Measurements from ENCODE around the gene TUBGCP6.
"Not testable (repeated sequence)": the region's sequence is repeated elsewhere in the genome, so short reads cannot be mapped to it uniquely, and the experiment has no call there.

TUBGCP6 gene

DNA sequence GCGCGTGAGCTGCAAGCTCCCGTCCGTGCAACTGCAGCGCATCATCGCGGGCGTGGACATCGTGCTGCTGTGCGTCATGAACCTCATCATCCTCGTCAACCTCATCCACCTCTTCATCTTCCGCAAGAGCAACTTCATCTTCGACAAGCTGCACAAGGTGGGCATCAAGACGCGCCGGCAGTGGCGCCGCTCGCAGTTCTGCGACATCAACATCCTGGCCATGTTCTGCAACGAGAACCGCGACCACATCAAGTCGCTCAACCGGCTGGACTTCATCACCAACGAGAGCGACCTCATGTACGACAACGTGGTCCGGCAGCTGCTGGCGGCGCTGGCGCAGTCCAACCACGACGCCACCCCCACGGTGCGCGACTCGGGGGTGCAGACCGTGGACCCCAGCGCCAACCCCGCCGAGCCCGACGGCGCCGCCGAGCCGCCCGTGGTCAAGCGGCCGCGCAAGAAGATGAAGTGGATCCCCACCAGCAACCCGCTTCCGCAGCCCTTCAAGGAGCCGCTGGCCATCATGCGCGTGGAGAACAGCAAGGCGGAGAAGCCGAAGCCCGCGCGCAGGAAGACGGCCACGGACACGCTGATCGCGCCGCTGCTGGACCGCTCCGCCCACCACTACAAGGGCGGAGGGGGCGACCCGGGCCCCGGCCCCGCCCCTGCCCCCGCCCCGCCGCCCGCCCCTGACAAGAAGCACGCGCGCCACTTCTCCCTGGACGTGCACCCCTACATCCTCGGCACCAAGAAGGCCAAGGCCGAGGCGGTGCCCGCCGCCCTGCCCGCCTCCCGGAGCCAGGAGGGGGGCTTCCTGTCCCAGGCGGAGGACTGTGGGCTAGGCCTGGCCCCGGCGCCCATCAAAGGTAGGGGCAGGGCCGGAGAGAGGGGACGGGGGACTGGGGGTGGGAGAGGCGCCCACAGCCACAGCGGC lies 67.0 kb downstream of the TUBGCP6 start:
- DNase-seq: no peak

DNA sequence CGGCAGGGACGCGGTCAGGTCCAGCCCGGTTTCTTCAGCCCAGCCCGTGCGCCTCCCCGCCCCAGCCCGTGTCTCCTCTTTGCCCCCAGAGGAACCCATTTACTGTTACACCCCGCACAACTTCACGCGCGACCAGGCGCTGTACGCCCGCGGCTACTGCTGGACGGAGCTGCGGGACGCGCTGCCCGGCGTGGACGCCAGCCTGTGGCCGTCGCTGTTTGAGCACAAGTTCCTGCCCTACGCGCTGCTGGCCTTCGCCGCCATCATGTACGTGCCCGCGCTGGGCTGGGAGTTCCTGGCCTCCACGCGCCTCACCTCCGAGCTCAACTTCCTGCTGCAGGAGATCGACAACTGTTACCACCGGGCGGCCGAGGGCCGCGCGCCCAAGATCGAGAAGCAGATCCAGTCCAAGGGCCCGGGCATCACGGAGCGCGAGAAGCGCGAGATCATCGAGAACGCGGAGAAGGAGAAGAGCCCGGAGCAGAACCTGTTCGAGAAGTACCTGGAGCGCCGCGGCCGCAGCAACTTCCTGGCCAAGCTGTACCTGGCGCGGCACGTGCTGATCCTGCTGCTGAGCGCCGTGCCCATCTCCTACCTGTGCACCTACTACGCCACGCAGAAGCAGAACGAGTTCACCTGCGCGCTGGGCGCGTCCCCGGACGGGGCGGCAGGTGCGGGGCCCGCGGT lies 67.8 kb downstream of the TUBGCP6 start:
- DNase-seq: no peak

DNA sequence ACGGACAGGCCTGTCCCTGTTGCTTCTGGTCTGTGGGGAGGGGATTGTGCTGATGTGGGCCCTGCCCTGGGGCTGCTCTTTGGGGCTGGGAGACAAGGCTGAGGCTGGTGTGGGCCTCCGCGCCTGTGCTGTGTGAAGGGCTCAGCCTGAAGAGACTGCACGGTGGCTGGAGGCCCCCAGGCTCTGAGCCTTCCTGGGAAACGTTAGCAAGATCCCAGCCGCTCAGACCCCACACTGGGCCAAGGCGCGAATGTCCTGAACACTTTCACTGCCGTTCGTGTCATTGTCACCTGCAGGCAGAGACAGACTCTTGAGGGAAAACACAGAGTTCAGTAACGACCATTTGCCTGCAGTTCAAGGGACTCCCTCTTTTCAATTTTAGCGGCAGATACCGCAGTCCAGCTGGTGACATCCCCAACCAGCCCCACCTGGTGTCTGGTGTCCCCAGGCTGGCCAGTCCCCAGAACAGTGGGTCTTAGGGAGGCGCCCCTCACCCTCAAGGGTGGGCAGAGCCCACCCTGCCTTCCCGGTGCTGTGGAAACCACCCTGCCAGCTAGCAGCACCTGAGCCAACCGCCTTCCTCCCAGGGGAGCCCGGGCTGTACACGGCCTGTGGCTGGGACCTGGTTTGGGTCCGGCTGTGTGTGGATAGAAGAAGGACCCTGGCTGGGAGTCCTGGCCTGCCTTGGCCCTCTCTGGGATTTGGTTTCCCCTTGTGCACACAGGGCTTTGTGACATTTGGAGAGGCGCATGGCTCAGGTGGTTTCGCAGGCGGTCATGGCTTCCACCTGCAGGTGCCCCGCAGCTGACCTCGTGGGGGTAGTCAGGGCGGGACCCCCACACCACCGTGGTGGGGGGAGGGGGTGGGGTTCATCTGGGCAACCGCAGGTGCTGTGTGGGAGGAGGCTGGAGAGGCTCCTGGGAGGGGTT lies 68.6 kb downstream of the TUBGCP6 start:
- DNase-seq: no peak

DNA sequence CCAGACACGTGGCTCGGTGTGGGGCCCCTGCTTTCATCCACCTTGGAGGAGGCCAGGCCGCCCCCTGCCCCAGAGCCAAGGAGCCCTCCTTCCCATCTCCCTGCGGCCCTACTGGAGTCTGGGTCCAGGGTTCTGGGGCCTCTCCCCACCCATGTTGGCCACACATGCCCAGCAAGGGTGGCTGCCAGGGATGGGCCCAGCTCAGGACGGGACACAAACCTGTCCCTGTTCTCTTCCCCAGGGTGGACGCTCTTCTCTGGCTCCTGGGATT lies 69.7 kb downstream of the TUBGCP6 start:
- no peak for DNase-seq

DNA sequence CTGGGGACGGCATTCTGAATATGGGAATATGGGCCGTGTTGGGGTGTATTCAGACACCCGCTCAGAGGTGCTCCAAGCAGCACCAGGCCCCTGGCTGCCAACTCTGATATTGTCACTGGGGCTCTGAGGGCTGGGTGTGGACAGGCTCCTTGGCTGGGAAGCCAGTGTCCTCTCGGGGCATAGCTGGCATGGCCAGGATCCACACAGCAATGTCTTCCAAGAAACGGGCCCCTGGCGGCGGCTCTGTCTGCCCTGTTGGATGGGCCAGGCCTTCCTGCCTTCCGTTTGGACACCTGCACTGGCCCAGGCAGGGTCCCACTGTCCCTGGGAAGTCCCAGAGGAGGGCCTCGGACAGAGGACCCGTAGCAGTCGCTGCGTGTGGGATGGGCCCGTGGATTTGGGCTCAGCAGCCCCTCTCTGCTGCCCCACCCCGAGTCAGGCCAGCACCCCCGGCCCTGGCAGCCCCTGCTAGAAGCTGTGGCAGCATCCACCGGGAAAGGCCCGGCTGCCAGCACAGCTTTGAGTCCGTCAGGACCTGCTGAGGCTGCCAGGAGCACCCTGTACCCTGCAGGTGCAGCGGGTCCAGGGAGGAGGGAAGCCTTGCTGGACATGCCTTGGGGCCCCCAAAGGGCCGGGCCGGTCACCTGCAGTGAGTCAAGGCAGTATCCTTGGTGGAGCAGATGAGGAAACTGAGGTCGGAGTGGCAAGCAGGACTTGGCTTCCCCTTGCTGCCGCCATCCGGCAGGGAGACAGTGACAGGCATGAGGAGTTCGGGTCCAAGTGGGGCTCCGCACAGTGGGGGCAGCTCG lies 70.2 kb downstream of the TUBGCP6 start:
- no peak for DNase-seq

DNA sequence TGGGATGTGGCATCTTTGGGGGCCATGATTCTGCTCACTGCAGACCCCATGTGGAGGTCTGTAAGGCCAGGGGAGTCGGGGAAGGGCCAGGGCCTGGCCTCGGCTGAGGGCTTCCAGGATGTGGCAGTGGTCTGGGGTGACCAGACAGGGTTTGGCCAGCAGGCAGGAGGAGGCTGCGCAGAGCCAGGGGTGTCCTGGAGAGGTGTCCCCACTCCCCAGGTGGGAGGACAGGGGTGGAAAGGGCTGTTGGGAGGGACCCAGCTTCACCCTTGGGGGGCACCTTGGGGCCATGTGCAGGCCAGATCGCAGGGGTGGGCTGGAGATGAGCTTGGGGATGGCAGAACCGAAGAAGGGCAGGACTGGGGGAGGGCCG lies 70.9 kb downstream of the TUBGCP6 start:
- no peak for DNase-seq

DNA sequence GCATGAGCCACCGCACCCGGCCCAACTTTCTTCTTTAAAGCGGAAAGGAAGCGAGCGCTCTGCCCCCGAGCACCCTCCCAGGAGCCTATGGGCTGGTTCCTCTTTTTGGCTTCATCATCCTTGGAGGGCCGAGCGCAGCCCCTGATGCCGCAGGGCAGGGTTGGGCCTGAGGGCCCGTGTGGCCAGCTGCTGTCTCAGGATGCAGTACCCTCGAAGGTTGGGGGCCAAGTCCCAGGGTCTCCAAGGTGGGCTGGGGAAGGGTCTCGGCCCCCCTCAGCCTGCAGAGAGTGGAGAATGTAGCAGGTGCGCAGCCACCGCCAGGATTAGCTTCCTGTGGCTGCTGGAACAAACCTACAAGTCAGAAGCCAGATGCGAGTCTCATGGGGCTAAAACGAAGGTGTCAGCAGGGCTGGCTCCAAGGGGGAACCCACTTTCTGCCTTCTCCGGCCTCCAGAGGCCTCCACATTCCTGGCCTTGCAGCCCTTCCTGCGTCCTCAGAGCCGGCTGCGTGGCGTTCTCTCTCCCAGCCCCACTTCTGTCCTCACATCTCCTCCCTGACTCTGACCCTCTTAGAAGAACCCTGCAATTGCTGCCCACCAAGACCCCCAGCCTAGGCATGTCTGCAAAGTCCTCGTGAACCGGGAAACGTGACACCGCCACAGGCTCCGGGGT lies 71.4 kb downstream of the TUBGCP6 start:
- no peak for DNase-seq

DNA sequence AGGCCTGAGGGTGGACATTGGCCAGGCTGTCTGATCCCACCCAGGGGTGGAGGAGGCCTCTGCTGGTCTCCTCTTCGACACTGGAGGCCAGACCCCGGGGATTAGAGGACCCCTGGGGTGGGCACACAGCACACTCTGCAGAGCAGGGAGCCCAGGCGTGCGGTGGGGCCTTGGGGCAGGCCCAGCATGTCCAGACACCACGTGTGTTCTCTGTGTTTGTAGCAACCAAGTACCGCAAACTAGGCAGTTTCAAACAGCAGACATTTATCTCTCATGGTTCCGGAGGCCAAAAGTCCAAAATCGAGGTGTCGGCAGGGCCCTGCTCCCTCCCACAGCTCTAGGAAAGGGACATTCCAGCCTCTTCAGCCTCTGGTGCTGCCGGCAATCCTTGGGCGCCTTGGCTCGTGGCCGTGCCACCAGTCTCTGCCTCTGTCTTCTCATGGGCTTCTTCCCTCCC lies 72.8 kb downstream of the TUBGCP6 start:
- no peak for DNase-seq

DNA sequence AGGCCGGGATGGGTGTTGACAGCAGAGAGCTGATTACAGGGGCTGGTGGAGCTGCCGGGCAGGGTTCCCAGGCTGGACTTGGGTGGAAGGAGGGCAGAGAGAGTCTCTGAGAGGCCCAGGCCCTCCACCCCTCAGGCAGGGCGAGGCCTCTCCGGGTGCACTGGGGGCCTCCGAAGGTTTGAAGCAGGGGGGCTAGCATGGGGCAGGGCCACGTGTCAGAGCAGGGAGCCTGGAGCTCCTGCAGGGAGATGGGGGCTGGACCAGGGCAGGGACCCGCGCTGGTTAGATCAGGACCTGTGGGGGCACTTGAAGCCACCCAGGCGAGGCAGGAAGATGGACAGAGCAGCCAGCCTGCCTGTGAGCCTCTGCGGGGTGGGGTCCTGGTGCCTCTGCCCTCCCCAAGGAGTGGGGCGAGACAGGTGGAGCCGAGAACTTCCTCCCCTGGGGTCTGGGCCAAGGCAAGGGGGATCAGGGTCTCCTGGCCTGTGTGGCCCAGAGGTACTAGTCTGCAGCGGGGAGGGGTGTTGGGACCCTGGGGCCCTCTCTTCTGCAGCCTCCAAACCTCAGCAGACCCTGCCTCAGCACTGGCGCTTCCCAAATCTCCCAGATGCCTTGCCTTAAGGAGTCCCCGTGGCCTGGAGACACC lies 73.4 kb downstream of the TUBGCP6 start:
- no peak for DNase-seq

DNA sequence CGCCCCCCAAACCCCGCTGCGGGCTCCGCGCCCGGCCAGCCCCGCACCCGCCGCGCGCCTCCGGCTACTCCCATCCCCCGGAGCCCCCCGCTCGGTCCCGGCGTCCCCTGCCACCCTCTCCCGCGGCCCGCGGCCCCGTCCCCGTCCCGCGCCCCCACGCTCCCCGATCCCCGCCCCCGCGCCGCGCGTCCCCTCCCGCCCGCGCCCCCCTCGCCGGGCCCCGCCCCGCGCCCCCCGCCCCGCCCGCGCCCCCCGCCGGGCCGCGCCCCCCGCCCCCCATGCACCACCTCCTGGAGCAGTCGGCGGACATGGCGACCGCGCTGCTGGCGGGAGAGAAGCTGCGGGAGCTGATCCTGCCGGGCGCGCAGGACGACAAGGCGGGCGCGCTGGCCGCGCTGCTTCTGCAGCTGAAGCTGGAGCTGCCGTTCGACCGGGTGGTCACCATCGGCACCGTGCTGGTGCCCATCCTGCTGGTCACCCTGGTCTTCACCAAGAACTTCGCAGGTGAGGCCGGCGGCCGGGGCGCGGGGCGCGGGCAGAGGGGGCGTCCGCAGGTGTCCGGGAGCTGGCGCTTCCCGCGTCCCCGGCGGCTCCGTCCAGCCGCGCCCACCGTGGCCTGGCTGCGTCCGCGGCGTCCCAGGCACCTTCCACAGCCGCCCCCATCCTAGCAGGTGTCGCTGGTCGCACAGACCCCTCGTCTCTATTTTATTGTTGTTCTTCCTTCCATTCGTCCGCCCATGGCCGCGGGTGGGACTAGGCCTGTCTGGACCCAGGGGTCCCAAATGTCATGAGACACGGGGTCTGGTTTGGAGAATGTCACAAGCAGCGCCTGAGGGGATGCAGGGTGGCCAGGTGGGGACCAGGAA lies 74.1 kb downstream of the TUBGCP6 start, which contains the start of gene PANX2:
Gene PANX2, plus strand, starts transcription at position 279 of the 866 bp plus-strand sequence. Its CDS starts 0 bp downstream, at position 279.
- no peak for DNase-seq

DNA sequence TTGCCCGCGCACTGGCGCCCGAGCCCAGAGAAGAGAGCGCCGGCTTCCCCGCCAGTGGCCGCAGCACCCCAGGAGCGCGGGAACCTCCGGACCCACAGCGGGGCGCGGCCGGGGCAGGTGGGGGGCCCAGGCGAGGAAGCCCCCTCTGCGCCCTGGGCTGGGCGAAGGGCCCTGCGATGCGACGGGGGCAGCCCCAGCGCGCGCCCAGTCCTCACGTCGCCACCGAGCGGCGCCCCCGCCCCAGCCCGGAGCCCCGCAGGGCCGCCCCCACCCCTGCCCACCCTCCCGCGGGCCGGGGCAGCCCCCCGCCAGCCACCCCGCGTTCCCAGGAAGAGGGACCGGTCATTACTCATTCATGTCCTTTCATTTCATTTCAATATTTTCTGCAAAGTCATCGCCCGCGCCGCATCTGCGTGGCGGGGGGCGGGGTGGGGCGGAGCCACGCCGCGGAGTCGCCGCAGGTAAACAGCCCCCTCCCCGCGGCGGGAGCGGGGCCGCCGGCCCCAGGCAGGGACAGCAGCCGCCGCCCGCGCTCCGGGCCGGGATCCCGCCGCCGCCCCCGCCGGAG lies 75.0 kb downstream of the TUBGCP6 start:
- no peak for DNase-seq

DNA sequence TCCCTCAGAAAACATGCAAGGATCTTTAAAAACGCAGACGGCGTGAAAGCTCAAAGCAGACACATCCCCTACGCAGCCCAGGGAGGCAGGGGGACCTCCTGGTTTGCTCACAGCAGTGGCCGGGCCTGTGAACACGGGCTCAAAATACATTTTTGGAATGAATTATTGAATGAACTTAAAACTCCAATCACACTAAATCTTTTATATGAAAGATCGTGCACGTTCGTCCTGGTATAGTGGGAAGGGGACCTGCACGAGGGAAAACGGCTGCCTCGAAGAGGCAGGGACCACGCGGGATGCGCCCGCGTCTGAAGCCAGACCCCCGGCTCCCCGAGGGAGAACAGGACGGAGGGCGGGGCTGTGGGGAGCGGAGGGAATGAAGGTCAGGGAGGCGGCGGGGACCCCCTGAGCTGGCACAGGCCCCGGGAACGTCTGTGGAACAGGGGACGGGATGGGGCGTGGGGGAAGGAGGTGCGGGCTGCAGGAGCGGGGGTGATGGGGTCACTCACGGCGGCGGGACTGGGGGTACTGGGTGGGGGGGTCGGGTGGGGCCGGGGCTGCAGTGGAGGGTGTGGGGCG lies 75.6 kb downstream of the TUBGCP6 start:
- no peak for DNase-seq

DNA sequence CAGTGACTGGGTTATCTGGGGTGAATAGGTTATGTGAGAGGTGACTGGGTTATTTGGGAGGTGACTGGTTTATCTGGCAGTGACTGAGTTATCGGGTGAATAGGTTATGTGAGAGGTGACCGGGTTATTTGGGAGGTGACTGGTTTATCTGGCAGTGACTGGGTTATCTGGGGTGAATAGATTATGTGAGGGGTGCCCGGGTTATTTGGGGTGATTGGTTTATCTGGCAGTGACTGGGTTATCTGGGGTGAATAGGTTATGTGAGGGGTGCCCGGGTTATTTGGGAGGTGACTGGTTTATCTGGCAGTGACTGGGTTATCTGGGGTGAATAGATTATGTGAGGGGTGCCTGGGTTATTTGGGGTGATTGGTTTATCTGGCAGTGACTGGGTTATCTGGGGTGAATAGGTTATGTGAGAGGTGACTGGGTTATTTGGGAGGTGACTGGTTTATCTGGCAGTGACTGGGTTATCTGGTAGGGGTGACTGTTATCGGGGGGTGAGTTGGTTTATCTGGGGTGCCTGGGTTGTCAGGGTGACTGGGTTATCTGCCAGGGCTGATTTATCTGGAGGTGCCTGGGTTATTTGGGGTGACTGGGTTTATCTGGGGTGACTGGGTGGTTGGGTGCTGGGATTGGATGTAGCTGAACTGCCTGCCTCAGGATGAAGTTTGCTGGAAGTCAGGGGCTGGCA lies 76.2 kb downstream of the TUBGCP6 start:
- DNase-seq: not testable (repeated sequence)

DNA sequence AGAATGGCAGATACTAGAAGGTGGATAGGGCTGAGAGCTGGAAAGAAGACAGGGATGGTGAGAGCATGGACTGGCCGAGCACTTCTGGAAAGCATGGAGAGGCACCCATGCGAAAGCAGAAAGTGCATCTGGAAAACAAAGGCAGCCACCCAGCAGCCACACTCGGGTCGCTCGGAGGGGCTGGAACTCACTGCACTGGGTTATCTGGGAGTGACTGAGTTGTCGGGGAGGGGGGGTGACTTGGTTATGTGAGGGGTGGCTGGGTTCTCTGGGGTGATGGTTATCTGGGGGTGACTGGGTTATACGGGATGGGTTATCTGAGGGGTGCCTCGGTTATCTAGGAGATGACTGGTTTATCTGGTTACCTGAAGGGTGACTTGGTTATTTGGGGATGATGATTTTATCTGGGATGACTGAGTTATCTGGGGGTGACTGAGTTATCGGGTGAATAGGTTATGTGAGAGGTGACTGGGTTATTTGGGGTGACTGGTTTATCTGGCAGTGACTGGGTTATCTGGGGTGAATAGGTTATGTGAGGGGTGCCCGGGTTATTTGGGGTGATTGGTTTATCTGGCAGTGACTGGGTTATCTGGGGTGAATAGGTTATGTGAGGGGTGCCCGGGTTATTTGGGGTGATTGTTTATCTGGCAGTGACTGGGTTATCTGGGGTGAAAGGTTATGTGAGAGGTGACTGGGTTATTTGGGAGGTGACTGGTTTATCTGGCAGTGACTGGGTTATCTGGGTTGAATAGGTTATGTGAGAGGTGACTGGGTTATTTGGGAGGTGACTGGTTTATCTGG lies 76.9 kb downstream of the TUBGCP6 start:
- DNase-seq: no peak
